Measurements from ENCODE around the gene ABCA1.

GRCh38 chr9:104905153-104905901 lies 22.6 kb downstream of the ABCA1 start:
- no peak for TF ChIP-seq CTCF (conservative IDR thresholded peaks at IDR 0.05)
- TF ChIP-seq ZFX (IDR thresholded peaks at IDR 0.05), result no peak

Measured in C4-2B (cell line).